Activated naive CD4-positive, alpha-beta T cell treated with anti-CD3 and anti-CD28 coated beads for 36 hours (primary cell): ENCODE measurements around the gene APOL1. TPM values are rescaled to one million over a fixed set of nuclear protein-coding genes. Genes with fewer than 3 reads are reported as not detected.
A peak's percentile ranks its signal among the peaks of the same experiment; 100 is the strongest.
"Not testable (repeated sequence)": the region's sequence is repeated elsewhere in the genome, so short reads cannot be mapped to it uniquely, and the experiment has no call there.

ENCODE experiments used
- CTCF ChIA-PET: fragments of 350-600 bp; sonication (Branson Sonifier 250); formaldehyde crosslinking; loops from one replicate; lab custom pipeline; 2021; ENCODE audit warnings: antibody characterized with exemption; lab: Charles Lee
- DNase-seq: peaks from one replicate; pipeline ENCODE4 v3.0.0-alpha.2; 2020
- H3K27ac Mint-ChIP-seq: one replicate; pipeline ENCODE4 v1.8.0; 2021; ENCODE audit warnings: mild to moderate bottlenecking, mixed read lengths
- H3K27me3 Mint-ChIP-seq: one replicate; pipeline ENCODE4 v1.8.0; 2021; ENCODE audit warnings: low read depth, mixed read lengths
- H3K36me3 Mint-ChIP-seq: one replicate; pipeline ENCODE4 v1.8.0; 2021; ENCODE audit warnings: low read depth, mixed read lengths
- H3K4me1 Mint-ChIP-seq: one replicate; pipeline ENCODE4 v1.8.0; 2021; ENCODE audit warnings: low read depth, mixed read lengths
- H3K4me3 Mint-ChIP-seq: one replicate; pipeline ENCODE4 v1.8.0; 2021; ENCODE audit warnings: mild to moderate bottlenecking, moderate library complexity, mixed read lengths
- H3K9me3 Mint-ChIP-seq: one replicate; pipeline ENCODE4 v1.8.0; 2021; ENCODE audit warnings: mixed read lengths
- intact Hi-C: fragments of 100-400 bp; cut with micrococcal nuclease; formaldehyde crosslinking; loops from one replicate; pipeline ENCODE4 v1.15.1; 2023
- total RNA-seq, 2 experiments: library from RNA; stranded (reverse); gene quantifications; one replicate each; pipeline ENCODE4 v1.2.3, GENCODE V29; 2021

The APOL1 gene, protein sequence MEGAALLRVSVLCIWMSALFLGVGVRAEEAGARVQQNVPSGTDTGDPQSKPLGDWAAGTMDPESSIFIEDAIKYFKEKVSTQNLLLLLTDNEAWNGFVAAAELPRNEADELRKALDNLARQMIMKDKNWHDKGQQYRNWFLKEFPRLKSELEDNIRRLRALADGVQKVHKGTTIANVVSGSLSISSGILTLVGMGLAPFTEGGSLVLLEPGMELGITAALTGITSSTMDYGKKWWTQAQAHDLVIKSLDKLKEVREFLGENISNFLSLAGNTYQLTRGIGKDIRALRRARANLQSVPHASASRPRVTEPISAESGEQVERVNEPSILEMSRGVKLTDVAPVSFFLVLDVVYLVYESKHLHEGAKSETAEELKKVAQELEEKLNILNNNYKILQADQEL
- 10 to 100 TPM; 17.4 to 22.0 TPM for total RNA-seq

DNA sequence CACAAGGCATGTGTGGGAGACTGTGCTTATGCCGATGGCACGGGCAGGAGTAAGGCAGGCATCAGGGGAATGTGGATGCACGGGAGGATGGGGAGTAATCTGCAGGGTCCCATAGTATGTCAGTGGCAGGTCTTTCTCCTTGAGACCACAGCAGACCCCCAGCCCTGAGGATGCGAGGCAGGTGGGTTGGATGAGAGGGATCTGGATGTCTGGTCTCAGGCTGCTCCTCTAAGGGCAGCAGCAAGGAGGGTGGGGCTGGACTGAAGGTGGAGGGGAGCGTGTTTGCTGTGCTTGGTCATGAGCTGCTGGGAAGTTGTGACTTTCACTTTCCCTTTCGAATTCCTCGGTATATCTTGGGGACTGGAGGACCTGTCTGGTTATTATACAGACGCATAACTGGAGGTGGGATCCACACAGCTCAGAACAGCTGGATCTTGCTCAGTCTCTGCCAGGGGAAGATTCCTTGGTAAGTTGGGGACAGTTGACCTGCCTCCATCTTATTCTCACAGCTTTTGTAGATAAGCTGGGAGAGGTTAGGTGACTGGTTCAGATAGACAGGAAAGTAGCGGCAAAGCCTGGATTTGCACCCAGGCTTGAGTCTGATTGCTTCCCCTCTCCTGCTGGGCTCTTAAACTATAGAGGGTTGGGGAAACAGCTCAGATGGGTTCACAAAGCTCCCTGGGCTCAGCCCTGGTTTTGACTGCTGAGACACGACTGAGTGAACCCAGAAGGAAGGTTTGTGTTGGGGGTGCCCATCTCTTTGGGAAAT is at the start of gene APOL1:
Gene APOL1 (plus strand): TSS at position 380 of the 769 bp plus-strand sequence. CDS start 1,823 bp downstream, outside the sequence.
- Mint-ChIP-seq H3K27ac (peak within 1 kb of the TSS; percentile 93), H3K4me3 (peak within 1 kb of the TSS; percentile 87), H3K36me3 (peaks cover 13% of the 10 kb centered on the region), H3K9me3 (peaks cover 9% of the 10 kb centered on the region), H3K4me1 (peaks cover 43% of the 10 kb centered on the region), H3K27me3 (no peaks in the 10 kb centered on the region)
- CTCF ChIA-PET, result interaction anchor here (0.6 to 3.8 kb wide), 7 partner anchors 10 to 187 kb away, joined by 3 to 33 read pairs (median 5); partner anchors contain the start of gene APOL2
- intact Hi-C loops, result loop anchor here (1.0 kb wide), 1 partner anchor 14 kb away; the partner anchor contains the start of gene APOL2
- peak; percentile 63 for DNase-seq

DNA sequence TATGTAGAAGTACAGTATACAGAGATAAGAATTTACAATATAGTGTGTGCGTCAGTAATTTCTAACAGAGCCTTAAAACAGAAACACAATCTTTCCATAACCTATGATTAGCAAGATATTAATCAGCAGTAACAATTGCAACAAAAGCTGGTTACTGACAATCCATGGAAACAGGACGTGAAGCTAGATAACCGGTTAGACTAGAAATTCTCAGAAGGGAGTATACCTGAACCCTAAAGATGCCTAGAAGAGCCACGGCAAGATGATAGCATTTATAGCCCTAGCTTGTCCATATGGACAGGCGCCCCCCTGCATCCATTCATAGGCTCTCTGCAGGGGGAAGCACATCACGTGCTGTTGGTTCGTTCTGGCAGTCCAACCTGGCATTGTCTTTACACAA is 49.5 kb upstream of the APOL1 start:
- intact Hi-C loops, H3K9me3 Mint-ChIP-seq, H3K4me1 Mint-ChIP-seq, H3K27ac Mint-ChIP-seq, H3K27me3 Mint-ChIP-seq, H3K36me3 Mint-ChIP-seq, H3K4me3 Mint-ChIP-seq, DNase-seq: not testable (repeated sequence)
- CTCF ChIA-PET, result interaction anchor here (1.3 kb wide), 1 partner anchor 75 kb away, joined by 6 read pairs; no protein-coding TSS in a partner anchor

DNA sequence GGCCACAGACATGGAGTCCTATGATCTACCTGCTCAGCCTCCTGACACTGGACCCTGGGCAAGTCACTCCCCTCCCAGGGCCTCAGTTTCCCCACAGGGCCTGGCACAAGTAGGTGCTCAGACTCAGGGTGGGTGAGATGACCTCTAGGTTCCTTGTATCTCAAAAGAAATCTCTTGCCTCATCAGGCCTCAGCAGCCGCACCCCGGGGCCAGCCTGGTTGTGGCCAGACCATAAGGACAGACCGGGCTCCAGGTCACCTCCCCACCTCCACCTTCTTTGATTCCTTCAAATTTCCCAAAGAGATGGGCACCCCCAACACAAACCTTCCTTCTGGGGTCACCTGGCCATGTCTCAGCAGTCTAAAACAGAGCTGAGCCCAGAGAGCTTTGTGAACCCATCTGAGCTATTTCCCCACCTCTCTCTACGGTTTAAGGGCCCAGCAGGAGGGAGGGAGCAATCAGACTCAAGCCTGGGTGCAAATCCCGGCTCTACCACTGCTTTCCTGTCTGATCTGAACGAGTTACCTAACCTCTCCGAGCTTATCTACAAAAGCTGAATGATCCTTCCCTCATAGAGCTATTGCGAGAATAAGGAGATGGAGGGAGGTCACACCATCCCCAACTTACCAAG is 48.8 kb upstream of the APOL1 start:
- Mint-ChIP-seq H3K4me3 (no peak overlapping the region), H3K27me3 (peaks cover 1% of the 10 kb centered on the region), H3K4me1 (no peaks in the 10 kb centered on the region), H3K36me3 (peaks cover under 1% of the 10 kb centered on the region), H3K27ac (no peak overlapping the region), H3K9me3 (no peaks in the 10 kb centered on the region)
- DNase-seq, result no peak
- intact Hi-C loops, result no loop called here
- CTCF ChIA-PET, result interaction anchor here (0.6 kb wide), 1 partner anchor 297 kb away, joined by 4 read pairs; no protein-coding TSS in a partner anchor

DNA sequence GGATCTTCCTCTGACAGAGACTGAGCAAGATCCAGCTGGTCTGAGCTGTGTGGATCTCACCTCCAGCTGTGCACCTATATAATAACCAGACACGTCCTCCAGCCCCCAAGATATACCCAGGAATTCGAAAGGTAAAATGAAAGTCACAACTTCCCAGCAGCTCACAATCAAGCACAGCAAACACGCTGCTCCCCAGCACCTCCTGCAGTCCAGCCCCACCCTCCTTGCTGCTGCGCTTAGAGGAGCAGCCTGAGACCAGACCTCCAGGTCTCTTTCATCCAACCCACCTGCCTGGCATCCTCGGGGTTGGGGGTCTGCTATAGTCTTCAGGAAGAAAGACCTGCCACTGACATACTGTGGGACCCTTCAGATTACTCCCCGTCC is 48.3 kb upstream of the APOL1 start:
- Mint-ChIP-seq H3K27ac (no peak overlapping the region), H3K4me3 (peak overlapping the region; percentile 2), H3K4me1 (no peaks in the 10 kb centered on the region), H3K27me3 (peaks cover 4% of the 10 kb centered on the region), H3K36me3 (peaks cover 3% of the 10 kb centered on the region), H3K9me3 (no peaks in the 10 kb centered on the region)
- no peak for DNase-seq
- intact Hi-C loops, result no loop called here
- CTCF ChIA-PET, result interaction anchor here (0.6 kb wide), 1 partner anchor 296 kb away, joined by 4 read pairs; no protein-coding TSS in a partner anchor

DNA sequence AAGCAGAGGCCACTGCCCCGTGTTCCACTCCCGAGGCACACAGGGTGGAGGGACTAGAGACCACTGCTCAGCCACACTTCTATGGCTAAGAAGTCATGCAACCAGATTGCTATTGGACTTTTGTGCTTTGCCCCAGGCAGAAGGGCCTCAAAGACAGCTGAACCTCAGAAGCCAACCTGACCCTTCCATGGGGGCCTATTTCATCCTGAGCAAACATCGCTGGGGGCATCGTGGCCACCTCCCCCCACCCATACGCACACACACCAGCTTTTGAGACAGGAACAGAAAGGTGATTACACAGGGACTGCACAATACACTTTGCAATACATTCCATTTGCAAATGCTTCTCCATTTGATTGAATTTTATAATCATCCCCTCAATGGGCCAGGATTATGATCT is 47.4 kb upstream of the APOL1 start:
- H3K9me3 Mint-ChIP-seq, H3K27me3 Mint-ChIP-seq, CTCF ChIA-PET, H3K36me3 Mint-ChIP-seq, intact Hi-C loops, DNase-seq, H3K4me1 Mint-ChIP-seq, H3K4me3 Mint-ChIP-seq, H3K27ac Mint-ChIP-seq: not testable (repeated sequence)

DNA sequence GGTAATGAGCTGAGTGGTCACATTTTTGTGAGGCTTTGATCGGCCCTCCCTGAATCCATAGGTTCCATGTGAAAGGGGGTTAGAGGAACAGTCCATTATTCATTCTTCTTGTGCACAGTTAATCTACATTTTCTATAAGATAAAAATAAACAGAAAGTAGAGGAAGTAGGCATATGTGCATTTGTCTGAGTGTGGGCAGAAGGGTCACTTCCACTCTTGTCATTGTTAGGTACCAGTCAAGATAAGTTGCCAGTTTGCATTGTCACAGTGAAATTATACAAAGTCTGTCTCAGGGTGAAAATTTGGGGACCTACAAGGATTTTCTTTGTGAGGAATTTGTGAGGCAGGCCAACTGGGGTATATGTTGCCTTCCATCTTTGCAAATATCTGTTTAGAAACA is 46.7 kb upstream of the APOL1 start:
- peaks cover 4% of the 10 kb centered on the region for H3K27me3 Mint-ChIP-seq
- H3K4me3 Mint-ChIP-seq, result no peak overlapping the region
- CTCF ChIA-PET, result interaction anchor here (1.0 kb wide), 1 partner anchor 21 kb away, joined by 3 read pairs; no protein-coding TSS in a partner anchor
- intact Hi-C loops, result no loop called here
- no peaks in the 10 kb centered on the region for H3K9me3 Mint-ChIP-seq
- H3K27ac Mint-ChIP-seq, result no peak overlapping the region
- H3K36me3 Mint-ChIP-seq, result peaks cover 3% of the 10 kb centered on the region
- DNase-seq, result no peak
- peaks cover 4% of the 10 kb centered on the region for H3K4me1 Mint-ChIP-seq

DNA sequence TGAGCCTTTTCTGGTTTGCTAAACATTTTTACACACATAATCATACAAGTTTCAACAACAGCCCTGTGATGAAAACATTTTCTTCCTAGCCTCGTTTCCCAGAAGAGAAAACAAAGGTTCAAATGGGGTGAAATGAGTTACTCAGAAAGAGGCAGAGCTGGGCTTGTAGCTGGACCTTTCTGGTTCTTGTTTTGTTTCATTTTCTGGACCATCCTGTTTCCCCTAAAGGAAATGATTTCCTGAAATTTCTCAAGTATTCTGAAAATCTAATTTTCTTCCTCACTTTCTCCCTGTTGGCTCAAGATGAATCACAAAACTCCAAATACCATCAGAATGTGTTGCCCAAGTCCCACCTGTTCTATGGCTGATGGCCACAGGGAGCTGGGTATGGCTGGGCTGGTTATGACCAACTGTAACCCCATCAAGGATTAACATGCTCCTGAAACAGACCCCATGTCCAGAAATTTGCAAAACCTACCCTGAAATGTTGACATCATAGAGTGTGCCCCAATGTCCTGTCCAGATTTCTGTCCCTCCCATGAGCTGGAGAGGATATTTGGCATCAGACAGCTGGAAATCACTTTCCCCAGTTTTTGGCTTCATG is 44.7 kb upstream of the APOL1 start:
- intact Hi-C loops, result no loop called here
- Mint-ChIP-seq H3K27ac (no peak overlapping the region), H3K4me3 (no peak overlapping the region), H3K36me3 (peaks cover 3% of the 10 kb centered on the region), H3K27me3 (peaks cover 6% of the 10 kb centered on the region), H3K4me1 (peaks cover 4% of the 10 kb centered on the region), H3K9me3 (no peaks in the 10 kb centered on the region)
- CTCF ChIA-PET, result interaction anchor here (1.4 to 1.7 kb wide), 2 partner anchors 9 to 30 kb away, joined by 4 read pairs; no protein-coding TSS in a partner anchor
- no peak for DNase-seq

DNA sequence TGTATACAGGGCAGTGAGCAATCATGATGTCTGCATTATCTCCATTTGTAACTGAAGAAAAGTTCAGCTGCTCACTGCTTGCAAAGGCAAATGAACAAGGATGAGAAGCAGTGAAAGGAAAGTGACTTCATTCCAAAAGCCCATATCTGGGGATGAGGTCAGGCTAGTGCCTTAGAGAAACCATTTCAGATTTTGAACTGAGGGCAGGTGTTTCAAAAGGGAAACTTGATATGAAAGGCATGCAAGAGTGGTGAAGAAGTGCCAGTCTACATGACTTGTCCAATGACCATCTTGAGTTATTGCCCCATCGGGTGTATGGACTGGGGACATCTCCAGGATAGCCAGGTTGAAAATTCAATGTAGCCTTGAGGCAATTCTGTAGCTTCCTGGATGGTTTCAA is 44.0 kb upstream of the APOL1 start:
- H3K9me3 Mint-ChIP-seq, result no peaks in the 10 kb centered on the region
- peaks cover 4% of the 10 kb centered on the region for H3K4me1 Mint-ChIP-seq

GRCh38 chr22:36209488-36209908 is 43.4 kb upstream of the APOL1 start:
- H3K36me3 Mint-ChIP-seq, H3K4me3 Mint-ChIP-seq, H3K27me3 Mint-ChIP-seq, intact Hi-C loops, H3K9me3 Mint-ChIP-seq, H3K4me1 Mint-ChIP-seq, CTCF ChIA-PET, H3K27ac Mint-ChIP-seq, DNase-seq: not testable (repeated sequence)

More for the DNA sequence above, 44.0 kb upstream of the APOL1 start:
- no peak overlapping the region for H3K4me3 Mint-ChIP-seq
- no peak for DNase-seq
- no peak overlapping the region for H3K27ac Mint-ChIP-seq
- CTCF ChIA-PET, result interaction anchor here (1.4 kb wide), 1 partner anchor 8 kb away, joined by 4 read pairs; no protein-coding TSS in a partner anchor
- intact Hi-C loops, result no loop called here
- H3K27me3 Mint-ChIP-seq, result peaks cover 6% of the 10 kb centered on the region
- H3K36me3 Mint-ChIP-seq, result peaks cover 3% of the 10 kb centered on the region

- Mint-ChIP-seq H3K9me3 (no peaks in the 10 kb centered on the region), H3K27ac (no peak overlapping the region), H3K4me1 (peaks cover 4% of the 10 kb centered on the region), H3K36me3 (peaks cover 3% of the 10 kb centered on the region), H3K4me3 (no peak overlapping the region), H3K27me3 (peaks cover 9% of the 10 kb centered on the region)
- intact Hi-C loops, result no loop called here
- no peak for DNase-seq
- CTCF ChIA-PET, result interaction anchor here (0.7 kb wide), 1 partner anchor 145 kb away, joined by 3 read pairs; no protein-coding TSS in a partner anchor
These were observed 42.7 kb upstream of the APOL1 start for GRCh38 chr22:36210224-36210623.

DNA sequence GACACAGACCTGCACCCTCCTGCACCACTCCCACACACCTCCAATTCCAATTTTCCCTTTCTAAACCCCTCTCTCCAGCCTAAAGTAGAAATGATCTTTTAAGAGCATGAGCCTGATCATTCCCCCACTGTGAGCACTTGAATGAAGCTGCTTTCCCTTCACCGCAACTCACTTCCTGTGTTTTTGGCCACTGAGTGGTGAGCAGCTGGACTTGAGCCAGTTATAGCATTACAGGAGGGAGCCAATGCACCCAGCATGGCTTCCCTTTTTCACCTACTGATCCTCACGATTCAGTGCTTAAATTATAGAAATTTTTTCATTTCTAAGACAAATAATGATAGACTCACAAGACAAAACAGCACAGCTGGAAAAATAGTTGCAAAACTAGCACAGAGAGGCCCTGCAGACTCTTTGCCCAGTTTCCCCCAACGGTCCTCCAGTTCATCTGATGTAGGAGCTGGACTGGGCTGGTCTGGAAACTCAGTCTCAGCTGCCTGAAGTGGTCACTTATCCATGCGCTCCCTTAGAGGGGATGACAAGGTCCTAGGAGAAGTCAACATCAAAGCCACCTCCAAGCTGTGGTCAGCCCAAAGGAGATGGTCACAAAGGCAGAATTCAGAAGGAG is 41.6 kb upstream of the APOL1 start:
- Mint-ChIP-seq H3K4me1 (peaks cover 4% of the 10 kb centered on the region), H3K27me3 (peaks cover 13% of the 10 kb centered on the region), H3K36me3 (peaks cover 3% of the 10 kb centered on the region), H3K4me3 (no peak overlapping the region), H3K27ac (no peak overlapping the region), H3K9me3 (no peaks in the 10 kb centered on the region)
- no peak for DNase-seq
- CTCF ChIA-PET, result interaction anchor here (0.6 to 1.4 kb wide), 6 partner anchors 28 to 585 kb away, joined by 3 to 5 read pairs (median 3); partner anchors contain the start of gene APOL2
- intact Hi-C loops, result no loop called here
